Measurements from ENCODE around the gene FBXW10. TPM values are rescaled to one million over a fixed set of nuclear protein-coding genes. Genes with fewer than 3 reads are reported as not detected.
"Not testable (repeated sequence)": the region's sequence is repeated elsewhere in the genome, so short reads cannot be mapped to it uniquely, and the experiment has no call there.

The FBXW10 gene
- total RNA-seq, 6 experiments from 2014 or later, result 0.05 to 0.07 TPM; not detected in 4

GRCh38 chr17:18723509-18723908, 20.3 kb upstream of the FBXW10 start:
- H3K27ac Mint-ChIP-seq; H3K36me3 Mint-ChIP-seq (ENCODE audit: low read depth); H3K27me3 Mint-ChIP-seq (ENCODE audit: insufficient read depth); H3K4me3 Mint-ChIP-seq; H3K9me3 Mint-ChIP-seq; DNase-seq: not testable (repeated sequence)
- H3K4me1 Mint-ChIP-seq (ENCODE audit: low read depth), result peaks cover 34% of the 10 kb centered on the region

GRCh38 chr17:18732438-18732837, 11.4 kb upstream of the FBXW10 start:
- H3K27me3 Mint-ChIP-seq (ENCODE audit: insufficient read depth); H3K27ac Mint-ChIP-seq; DNase-seq; H3K9me3 Mint-ChIP-seq; H3K4me3 Mint-ChIP-seq; H3K36me3 Mint-ChIP-seq (ENCODE audit: low read depth): not testable (repeated sequence)
- H3K4me1 Mint-ChIP-seq (ENCODE audit: low read depth), result peaks cover 11% of the 10 kb centered on the region

DNA sequence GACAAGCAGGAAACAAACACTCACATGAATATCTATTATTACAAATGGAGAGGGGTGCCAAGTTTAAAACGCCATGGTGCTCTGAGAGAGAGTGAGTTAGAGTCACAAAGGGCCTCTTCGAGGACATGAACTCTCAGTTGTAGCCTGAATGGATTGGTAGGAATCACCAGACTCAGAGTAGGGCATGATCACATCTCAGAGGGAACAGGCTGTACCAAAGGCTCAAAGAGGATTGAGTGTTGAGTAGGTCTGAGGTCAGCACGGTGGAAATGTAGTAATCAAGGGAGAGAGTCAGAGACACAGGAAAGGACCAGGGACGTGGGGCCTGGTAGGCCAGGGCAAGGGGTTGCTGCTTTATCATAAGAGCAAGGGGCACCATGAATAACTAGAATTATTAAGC, 10.5 kb upstream of the FBXW10 start:
- not testable (repeated sequence) for H3K9me3 Mint-ChIP-seq; H3K27me3 Mint-ChIP-seq (ENCODE audit: insufficient read depth); H3K27ac Mint-ChIP-seq; H3K4me3 Mint-ChIP-seq; DNase-seq; H3K36me3 Mint-ChIP-seq (ENCODE audit: low read depth)
- peaks cover 11% of the 10 kb centered on the region for H3K4me1 Mint-ChIP-seq (ENCODE audit: low read depth)

DNA sequence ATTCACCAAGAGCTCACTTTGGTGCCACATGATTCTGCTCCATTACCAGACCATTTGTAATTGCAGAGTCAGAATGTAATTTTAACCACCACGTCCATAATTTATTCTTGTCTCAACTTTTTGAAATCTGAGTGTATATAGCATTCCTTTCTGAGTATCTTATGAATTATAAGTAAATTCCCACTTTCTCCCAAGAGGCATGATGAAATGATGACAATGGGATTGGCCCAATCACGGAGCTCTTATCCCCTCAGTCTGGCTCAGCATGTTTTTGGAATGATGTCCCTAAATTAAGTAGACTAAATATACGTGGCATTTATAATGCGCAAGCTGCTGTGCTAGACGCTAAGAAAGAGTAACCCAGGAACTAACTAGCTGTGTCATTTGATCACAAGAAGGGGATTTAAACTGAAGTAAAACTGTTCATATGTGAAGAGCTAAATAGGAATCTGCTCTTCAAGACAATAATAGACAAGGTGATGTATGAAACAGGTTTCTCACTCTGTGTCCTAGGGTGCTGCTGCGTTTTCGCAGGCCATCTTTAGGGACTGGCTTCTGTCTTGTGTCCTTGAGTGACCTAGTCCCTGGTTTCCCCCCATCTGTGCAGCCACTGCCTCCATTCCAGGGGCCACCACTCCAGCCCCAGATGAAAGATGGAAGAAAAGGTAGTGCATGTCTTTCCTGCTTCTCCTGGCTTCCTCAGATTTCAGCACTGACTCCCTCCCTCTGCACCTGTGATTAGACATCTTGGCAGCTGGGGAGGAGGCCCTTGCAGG, 4.0 kb upstream of the FBXW10 start:
- not testable (repeated sequence) for DNase-seq; H3K27me3 Mint-ChIP-seq (ENCODE audit: insufficient read depth); H3K27ac Mint-ChIP-seq; H3K4me1 Mint-ChIP-seq (ENCODE audit: low read depth); H3K36me3 Mint-ChIP-seq (ENCODE audit: low read depth); H3K9me3 Mint-ChIP-seq; H3K4me3 Mint-ChIP-seq

- not testable (repeated sequence) for H3K27ac Mint-ChIP-seq; H3K9me3 Mint-ChIP-seq; H3K27me3 Mint-ChIP-seq (ENCODE audit: insufficient read depth); DNase-seq; H3K4me3 Mint-ChIP-seq; H3K36me3 Mint-ChIP-seq (ENCODE audit: low read depth); H3K4me1 Mint-ChIP-seq (ENCODE audit: low read depth)
These were observed 2.6 kb upstream of the FBXW10 start for GRCh38 chr17:18741228-18741627.

GRCh38 chr17:18744726-18745125, 872 bp downstream of the FBXW10 start:
- H3K27me3 Mint-ChIP-seq (ENCODE audit: insufficient read depth); H3K27ac Mint-ChIP-seq; H3K4me3 Mint-ChIP-seq; H3K4me1 Mint-ChIP-seq (ENCODE audit: low read depth); H3K9me3 Mint-ChIP-seq; H3K36me3 Mint-ChIP-seq (ENCODE audit: low read depth); DNase-seq: not testable (repeated sequence)

DNA sequence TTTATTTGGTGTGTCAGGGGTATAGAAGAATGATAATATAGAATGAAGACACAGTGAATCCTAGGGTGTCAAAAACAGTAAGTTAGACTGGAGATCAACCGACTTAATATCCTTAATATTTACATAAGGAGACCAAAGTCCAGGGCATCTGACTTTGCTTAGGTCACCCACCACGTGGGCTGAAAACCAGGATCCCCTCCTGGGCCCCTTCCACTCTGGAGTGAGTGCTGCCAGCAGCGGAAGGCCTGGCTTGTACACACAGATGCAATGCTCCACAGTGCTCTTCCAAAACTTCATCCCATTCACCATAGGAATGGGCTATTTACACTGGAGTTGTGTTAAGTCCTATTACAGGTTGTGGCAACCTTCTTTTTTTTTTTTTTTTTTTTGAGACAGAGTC, 2.7 kb downstream of the FBXW10 start:
- not testable (repeated sequence) for H3K4me1 Mint-ChIP-seq (ENCODE audit: low read depth); DNase-seq; H3K27ac Mint-ChIP-seq; H3K36me3 Mint-ChIP-seq (ENCODE audit: low read depth); H3K4me3 Mint-ChIP-seq; H3K9me3 Mint-ChIP-seq; H3K27me3 Mint-ChIP-seq (ENCODE audit: insufficient read depth)

- not testable (repeated sequence) for DNase-seq; H3K4me1 Mint-ChIP-seq (ENCODE audit: low read depth); H3K27ac Mint-ChIP-seq; H3K4me3 Mint-ChIP-seq; H3K27me3 Mint-ChIP-seq (ENCODE audit: insufficient read depth); H3K9me3 Mint-ChIP-seq; H3K36me3 Mint-ChIP-seq (ENCODE audit: low read depth)
These were observed 3.6 kb downstream of the FBXW10 start for GRCh38 chr17:18747501-18747900.

GRCh38 chr17:18750242-18750641, 6.4 kb downstream of the FBXW10 start:
- not testable (repeated sequence) for DNase-seq; H3K4me1 Mint-ChIP-seq (ENCODE audit: low read depth); H3K27me3 Mint-ChIP-seq (ENCODE audit: insufficient read depth); H3K9me3 Mint-ChIP-seq; H3K4me3 Mint-ChIP-seq; H3K27ac Mint-ChIP-seq; H3K36me3 Mint-ChIP-seq (ENCODE audit: low read depth)

GRCh38 chr17:18753829-18754409, 10.1 kb downstream of the FBXW10 start:
- not testable (repeated sequence) for H3K27ac Mint-ChIP-seq; H3K4me3 Mint-ChIP-seq; H3K27me3 Mint-ChIP-seq (ENCODE audit: insufficient read depth); H3K36me3 Mint-ChIP-seq (ENCODE audit: low read depth); DNase-seq; H3K9me3 Mint-ChIP-seq; H3K4me1 Mint-ChIP-seq (ENCODE audit: low read depth)

- not testable (repeated sequence) for H3K27ac Mint-ChIP-seq; H3K9me3 Mint-ChIP-seq; H3K36me3 Mint-ChIP-seq (ENCODE audit: low read depth); H3K27me3 Mint-ChIP-seq (ENCODE audit: insufficient read depth); DNase-seq; H3K4me1 Mint-ChIP-seq (ENCODE audit: low read depth); H3K4me3 Mint-ChIP-seq
These were observed 12.1 kb downstream of the FBXW10 start for GRCh38 chr17:18755969-18756368.

DNA sequence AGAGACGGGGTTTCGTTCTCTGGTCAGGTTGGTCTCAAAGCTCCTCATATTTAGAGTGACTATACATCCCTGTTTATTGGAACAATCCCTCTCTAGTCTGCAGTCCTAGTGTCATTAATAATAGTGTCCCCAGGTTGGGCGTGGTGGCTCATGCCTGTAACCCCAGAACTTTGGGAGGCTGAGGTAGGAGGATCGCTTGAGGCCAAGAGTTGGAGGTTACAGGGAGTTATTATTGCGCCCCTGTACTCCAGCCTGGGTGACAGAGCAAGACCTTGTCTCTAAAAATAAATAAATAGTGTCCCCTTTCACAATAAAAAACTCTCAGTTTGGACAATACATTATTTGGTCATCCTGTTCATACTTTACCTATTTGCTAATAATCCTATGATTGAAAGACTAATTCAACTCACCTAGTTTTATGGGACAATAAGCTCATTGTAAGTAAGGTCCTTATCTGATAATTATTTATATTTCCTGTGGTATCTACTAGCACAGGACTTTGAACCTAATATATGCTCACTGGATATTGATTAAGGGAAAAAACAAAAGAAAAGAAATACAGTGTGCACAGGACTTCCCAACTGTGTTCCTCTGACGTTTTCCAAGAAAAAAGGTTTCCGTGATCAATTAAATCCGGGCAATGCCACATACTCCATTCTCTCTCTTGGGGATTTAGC, 13.7 kb downstream of the FBXW10 start:
- DNase-seq; H3K36me3 Mint-ChIP-seq (ENCODE audit: low read depth); H3K9me3 Mint-ChIP-seq: not testable (repeated sequence)

DNA sequence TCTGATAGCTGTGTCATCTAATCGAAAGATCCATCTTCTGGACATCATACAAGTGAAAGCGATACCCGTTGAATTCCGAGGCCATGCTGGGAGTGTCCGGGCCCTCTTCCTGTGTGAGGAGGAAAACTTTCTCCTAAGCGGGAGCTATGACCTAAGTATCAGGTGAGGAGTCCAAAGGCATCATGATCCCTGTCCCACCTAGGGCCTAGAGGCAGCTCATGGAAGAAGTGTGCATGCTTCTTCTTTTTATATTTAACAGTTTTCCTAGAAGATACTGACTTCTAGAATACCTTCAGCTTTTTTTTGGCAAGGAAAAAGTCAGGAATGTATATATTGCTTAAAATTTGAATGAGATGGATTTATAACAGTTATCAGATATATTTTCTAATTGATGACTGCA, 14.5 kb downstream of the FBXW10 start:
- H3K27me3 Mint-ChIP-seq (ENCODE audit: insufficient read depth); H3K9me3 Mint-ChIP-seq; H3K4me3 Mint-ChIP-seq; H3K27ac Mint-ChIP-seq; H3K4me1 Mint-ChIP-seq (ENCODE audit: low read depth); H3K36me3 Mint-ChIP-seq (ENCODE audit: low read depth); DNase-seq: not testable (repeated sequence)

More for the DNA sequence above, 13.7 kb downstream of the FBXW10 start:
- H3K4me3 Mint-ChIP-seq; H3K27ac Mint-ChIP-seq; H3K4me1 Mint-ChIP-seq (ENCODE audit: low read depth); H3K27me3 Mint-ChIP-seq (ENCODE audit: insufficient read depth): not testable (repeated sequence)

- H3K4me3 Mint-ChIP-seq; DNase-seq; H3K27me3 Mint-ChIP-seq (ENCODE audit: insufficient read depth); H3K27ac Mint-ChIP-seq; H3K9me3 Mint-ChIP-seq; H3K4me1 Mint-ChIP-seq (ENCODE audit: low read depth); H3K36me3 Mint-ChIP-seq (ENCODE audit: low read depth): not testable (repeated sequence)
These were observed 16.4 kb downstream of the FBXW10 start for GRCh38 chr17:18760221-18760620.
